ENCODE results near the gene ANO1.

GRCh38 chr11:70046089-70046488 is 32.0 kb upstream of the ANO1 start:
- TF ChIP-seq GATA2 (IDR thresholded peaks at IDR 0.05; ENCODE audit: low read depth, low read length) (no peak), GATA3 (IDR thresholded peaks at IDR 0.05; ENCODE audit: low read depth, low read length) (no peak)

Data from SH-SY5Y (cell line).